SKM-1 treated with dmso at 0.1 percent for 144 hours (cell line): ENCODE data around the gene GRPEL2.

Experiments
- DNase-seq: peaks from one replicate; lab custom pipeline; 2025; ENCODE audit not compliant: unreplicated experiment; lab: John Stamatoyannopoulos, UW

The GRPEL2 gene, protein sequence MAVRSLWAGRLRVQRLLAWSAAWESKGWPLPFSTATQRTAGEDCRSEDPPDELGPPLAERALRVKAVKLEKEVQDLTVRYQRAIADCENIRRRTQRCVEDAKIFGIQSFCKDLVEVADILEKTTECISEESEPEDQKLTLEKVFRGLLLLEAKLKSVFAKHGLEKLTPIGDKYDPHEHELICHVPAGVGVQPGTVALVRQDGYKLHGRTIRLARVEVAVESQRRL

DNA sequence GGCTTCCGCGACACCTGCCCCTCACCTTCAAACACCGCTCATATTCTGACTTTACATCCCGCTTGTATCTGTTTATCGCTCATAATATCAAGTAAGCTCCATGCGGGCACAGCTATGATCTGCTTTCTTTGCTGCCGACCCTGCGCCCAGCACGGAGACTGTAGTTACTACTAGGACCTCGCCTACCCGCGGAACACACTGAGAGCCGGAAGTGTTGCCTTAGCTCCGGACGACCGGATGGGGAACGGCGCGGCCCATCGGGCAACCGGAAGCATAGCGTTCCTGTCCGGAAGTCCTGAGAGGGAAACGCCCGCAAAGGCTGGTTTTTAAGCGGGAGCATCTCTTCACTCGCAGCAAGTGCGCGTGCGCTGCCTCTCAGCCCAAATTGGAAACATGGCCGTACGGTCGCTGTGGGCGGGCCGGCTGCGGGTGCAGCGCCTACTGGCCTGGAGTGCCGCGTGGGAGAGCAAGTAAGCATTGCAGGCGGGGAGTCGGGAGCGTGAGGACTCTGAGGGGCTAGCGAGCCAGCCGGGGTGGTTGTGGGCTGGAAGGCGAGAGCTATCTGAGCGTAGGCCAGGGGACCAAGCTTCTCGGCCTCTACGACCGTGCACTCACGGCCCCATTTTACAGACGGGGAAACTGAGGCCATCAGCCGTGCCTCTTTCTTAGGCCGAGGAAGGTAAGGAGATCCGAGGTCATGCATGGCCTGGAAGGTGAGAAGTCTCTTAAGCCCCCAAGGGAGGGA, at the start of gene GRPEL2:
TSS of gene GRPEL2 (plus strand) at position 353 of the 745 bp plus-strand sequence. CDS start at position 394, 41 bp downstream.
- DNase-seq: peak; percentile 97

- DNase-seq: no peak
Measured at GRCh38 chr5:149297340-149298025, 47.8 kb upstream of the GRPEL2 start.

- no peak for DNase-seq
Measured at GRCh38 chr5:149298163-149298562, 47.1 kb upstream of the GRPEL2 start.

GRCh38 chr5:149298842-149299404, 46.4 kb upstream of the GRPEL2 start:
- no peak for DNase-seq

DNA sequence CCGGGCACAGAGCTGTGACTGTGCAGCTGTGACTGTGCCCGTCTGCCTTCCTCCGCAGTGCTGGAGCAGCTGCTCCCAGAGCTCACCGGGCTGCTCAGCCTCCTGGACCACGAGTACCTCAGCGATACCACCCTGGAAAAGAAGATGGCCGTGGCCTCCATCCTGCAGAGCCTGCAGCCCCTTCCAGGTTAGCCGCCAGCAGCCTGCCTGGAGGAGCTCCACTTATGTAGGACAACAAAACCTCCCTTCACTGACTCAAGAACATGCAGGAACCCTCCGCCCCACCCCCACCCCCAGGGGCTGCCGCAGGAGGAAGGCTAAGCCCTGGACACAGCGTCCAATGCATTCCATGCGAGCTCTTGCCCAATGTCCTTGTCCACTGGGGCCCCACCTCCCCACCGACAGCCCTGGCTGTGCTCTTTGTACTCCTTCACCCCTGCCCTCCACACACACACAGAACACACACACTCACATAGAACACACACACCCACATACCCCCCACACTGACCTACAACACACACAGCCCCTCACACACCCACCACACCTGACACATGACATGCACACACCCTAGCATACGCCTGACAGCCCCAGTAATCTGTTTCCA, 45.7 kb upstream of the GRPEL2 start:
- no peak for DNase-seq

DNA sequence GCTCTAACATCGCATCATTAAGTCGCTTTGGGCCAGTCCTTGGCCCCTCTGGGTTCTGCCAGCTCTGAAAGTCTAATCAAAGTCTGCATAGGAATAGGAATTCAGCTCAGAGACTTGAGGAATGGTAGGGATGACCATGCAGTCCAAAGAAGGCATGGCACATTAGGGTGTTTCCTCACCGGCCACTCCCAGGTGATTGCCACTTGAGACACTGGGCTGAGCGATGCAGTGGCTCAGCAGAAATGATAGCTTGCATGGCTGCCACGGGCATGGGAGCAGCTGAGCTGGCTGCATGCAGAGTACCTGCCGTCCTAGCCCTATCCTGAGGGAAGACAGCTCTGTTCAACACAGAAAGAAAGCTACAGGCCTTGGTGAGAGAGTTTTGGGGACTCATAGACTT, 44.9 kb upstream of the GRPEL2 start:
- DNase-seq: no peak

- DNase-seq: no peak
Measured at GRCh38 chr5:149301049-149301743, 44.1 kb upstream of the GRPEL2 start.

- DNase-seq: no peak
Measured at GRCh38 chr5:149301744-149302380, 43.4 kb upstream of the GRPEL2 start.

- DNase-seq: no peak
Measured at GRCh38 chr5:149302641-149303040, 42.7 kb upstream of the GRPEL2 start.

GRCh38 chr5:149303210-149303609, 42.1 kb upstream of the GRPEL2 start:
- no peak for DNase-seq

DNA sequence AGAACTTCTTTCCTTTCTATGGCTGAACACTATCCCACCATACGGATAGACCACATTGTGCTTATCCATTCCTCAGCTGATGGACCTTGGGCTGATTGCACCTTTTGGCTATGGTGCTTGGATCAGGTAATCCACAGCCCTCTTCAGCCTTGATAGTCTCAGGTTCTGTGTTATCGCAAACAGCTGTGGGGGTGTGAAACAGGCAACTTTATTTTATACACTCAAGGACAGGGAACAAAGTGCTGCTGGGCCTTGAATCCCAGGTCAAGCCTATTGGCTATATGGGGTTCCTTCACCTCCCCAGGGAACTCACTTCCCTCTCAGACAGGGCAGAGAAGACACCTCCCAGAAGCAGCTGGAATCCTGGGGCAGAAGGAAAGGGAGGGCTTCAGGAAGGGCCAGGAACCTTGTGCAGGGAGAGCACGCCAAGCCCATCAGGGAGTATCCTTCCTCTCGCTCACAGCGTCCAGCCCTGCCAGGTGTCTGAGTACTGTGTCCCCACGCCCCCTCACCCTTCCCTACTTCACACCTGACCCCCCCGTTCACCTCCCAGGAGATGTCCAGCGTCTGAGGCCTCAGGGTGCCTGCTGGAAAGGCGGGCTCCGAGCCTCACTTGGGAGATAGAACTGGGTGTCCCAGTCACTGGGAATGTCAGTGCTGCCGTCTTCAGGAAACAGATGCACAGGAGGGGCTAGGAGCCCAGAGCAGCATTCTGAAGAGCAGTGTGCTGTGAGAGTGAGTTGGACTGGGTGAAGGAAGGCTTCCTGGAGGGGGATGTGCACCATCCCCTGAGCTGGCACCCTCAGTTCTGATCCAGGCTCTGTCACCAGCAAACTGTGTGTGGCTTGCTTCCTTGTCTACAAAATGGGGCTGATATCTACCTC, 40.9 kb upstream of the GRPEL2 start:
- no peak for DNase-seq

DNA sequence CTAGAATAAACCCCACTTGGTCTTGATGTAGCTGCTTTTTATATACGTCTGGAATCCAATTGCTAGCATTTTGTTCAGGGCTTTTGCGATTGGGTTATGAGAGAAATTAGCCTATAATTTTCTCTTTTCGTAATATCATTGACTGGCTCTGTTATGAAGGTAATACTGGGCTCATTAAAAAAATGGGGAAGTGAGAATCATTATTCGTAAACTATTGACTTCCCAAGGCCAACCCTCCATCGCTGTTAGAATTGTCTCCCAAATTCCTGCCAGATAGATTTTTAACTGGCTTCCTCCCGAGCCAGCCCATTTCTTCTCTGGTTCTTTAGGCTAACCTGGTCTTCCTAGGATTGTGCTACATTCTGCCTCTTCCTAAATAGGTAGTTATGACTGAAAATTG, 35.9 kb upstream of the GRPEL2 start:
- DNase-seq: no peak

GRCh38 chr5:149310488-149310887, 34.8 kb upstream of the GRPEL2 start:
- DNase-seq: no peak

DNA sequence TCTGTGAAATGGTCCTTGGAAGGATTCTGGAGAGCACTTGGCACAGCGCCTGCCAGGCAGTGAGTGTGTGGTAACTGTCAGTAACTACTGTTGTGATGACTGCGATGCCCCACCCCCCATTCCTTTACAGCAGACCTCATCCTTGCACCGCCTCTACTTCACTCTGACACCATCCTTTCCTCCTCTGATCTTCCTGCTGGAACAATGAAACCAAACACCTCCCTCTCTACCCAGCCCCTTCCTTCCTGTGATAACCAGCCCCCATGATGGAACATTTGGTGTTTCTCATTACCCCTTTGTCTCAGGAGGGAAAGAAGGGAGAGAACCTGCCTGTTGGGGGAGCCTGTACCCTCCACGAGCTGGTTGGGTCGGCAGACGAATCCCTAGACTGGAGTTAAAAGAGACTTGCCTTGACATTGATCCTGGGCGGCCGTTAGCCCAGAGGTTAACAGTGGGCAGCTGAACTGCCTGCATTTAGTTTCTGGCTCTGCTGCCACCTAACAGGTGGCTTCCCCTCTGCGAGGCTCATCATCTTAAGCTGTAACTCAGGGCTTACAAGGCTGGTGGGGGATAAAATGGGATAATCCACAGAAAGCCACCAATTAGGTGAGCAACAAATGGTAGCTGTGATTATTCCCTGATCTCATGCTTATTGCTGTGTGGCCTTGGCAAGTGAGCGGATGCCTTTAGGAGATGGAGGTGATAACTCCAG, 34.2 kb upstream of the GRPEL2 start:
- DNase-seq: no peak

GRCh38 chr5:149313151-149313841, 32.0 kb upstream of the GRPEL2 start:
- DNase-seq: no peak

DNA sequence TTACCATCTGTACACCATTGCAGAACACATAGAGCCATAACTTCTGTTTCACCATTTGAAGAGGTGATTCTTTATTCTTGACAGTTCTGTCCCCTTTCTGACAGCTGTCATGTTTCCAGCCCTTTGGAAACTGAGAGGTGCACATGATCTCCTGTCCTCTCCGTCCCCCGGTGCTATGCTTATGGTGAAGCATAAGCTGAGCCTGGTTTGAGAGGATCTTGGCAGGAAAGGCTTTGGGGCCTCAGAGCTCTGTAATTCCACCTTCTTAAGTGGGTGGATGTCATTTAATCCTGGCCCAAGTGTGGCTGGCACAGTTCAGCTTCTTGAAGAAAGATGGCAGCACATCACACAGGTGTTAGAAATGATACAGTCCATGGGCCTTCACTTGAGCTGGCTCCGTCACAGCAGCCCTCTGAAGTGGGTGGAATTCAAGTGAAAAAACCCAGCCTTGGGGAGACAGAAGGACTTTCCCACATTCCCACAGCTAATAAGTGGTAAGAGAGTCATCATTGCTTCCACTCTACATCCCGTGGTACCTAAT, 30.7 kb upstream of the GRPEL2 start:
- DNase-seq: no peak

DNA sequence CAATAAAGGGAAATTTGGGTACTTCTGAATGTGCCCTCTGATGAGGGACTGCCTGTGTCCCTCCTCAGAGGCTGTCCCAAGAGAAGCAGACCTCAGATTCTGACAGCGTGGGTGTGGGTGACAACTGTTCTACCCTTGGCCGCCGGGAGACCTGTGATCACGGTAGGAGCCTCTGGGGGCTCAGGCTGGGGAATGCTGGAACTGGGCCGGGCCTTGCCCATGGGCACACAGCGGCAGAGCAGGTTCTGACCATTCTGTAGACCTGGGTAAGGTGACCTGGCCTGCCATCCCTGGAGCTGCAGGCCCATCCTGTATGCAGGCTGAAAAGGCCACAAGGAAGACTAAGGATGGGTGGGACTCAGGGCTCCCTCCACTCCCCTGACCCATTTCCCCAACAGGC, 29.5 kb upstream of the GRPEL2 start:
- DNase-seq: no peak
